Stimulated activated CD8-positive, alpha-beta memory T cell treated with anti-CD3 and anti-CD28 coated beads, Interleukin-4, amount 100 ng/mL, for 1 hour (primary cell): Measurements from ENCODE around the gene EEF2KMT.
"Not testable (repeated sequence)": the region's sequence is repeated elsewhere in the genome, so short reads cannot be mapped to it uniquely, and the experiment has no call there.

ENCODE experiments used
- DNase-seq, 2 donors: peaks; one replicate each; pipeline ENCODE4 v3.0.0-alpha.2; 2020; ENCODE audit warnings: low read depth in 2 of 2, low spot score in 1 of 2

The EEF2KMT gene

GRCh38 chr16:5097470-5098220, at the start of gene EEF2KMT:
Gene EEF2KMT, minus strand, starts transcription at chr16:5097795. Its CDS starts 56 bp downstream, at chr16:5097739.
- DNase-seq, result peak; percentile 81 to 82

GRCh38 chr16:5144621-5144956, 47.0 kb upstream of the EEF2KMT start:
- DNase-seq, result not testable (repeated sequence)

GRCh38 chr16:5143761-5144620, 46.4 kb upstream of the EEF2KMT start:
- DNase-seq, result no peak

GRCh38 chr16:5140151-5140550, 42.6 kb upstream of the EEF2KMT start:
- not testable (repeated sequence) for DNase-seq

GRCh38 chr16:5134739-5135452, 37.3 kb upstream of the EEF2KMT start:
- DNase-seq, result not testable (repeated sequence)

GRCh38 chr16:5132915-5133600, 35.5 kb upstream of the EEF2KMT start:
- not testable (repeated sequence) for DNase-seq

- DNase-seq, result not testable (repeated sequence)
Observed at GRCh38 chr16:5131467-5132004, 33.9 kb upstream of the EEF2KMT start.

GRCh38 chr16:5117300-5118087, 19.9 kb upstream of the EEF2KMT start:
- DNase-seq, result peak in 1 of 2 donors; percentile 33

GRCh38 chr16:5116780-5117295, 19.2 kb upstream of the EEF2KMT start:
- DNase-seq, result not testable (repeated sequence)

- DNase-seq, result not testable (repeated sequence)
Observed at GRCh38 chr16:5110933-5111332, 13.3 kb upstream of the EEF2KMT start.

- DNase-seq, result no peak
Observed at GRCh38 chr16:5108505-5109158, 11.0 kb upstream of the EEF2KMT start.

GRCh38 chr16:5105039-5105438, 7.4 kb upstream of the EEF2KMT start:
- not testable (repeated sequence) for DNase-seq

GRCh38 chr16:5103296-5104032, 5.9 kb upstream of the EEF2KMT start:
- not testable (repeated sequence) for DNase-seq

- not testable (repeated sequence) for DNase-seq
Observed at GRCh38 chr16:5099174-5099573, 1.6 kb upstream of the EEF2KMT start.

- peak; percentile 91 to 92 for DNase-seq
Observed at GRCh38 chr16:5098221-5099159, 895 bp upstream of the EEF2KMT start.

- peak in 1 of 2 donors; percentile 3 for DNase-seq
Observed at GRCh38 chr16:5097061-5097469, 530 bp downstream of the EEF2KMT start.

GRCh38 chr16:5096437-5097060, 1.0 kb downstream of the EEF2KMT start:
- not testable (repeated sequence) for DNase-seq
